PFSK-1 (cell line): ENCODE measurements around the gene PCCB.
A peak's percentile ranks its signal among the peaks of the same experiment; 100 is the strongest.

Source experiments
- POLR2AphosphoS5 ChIP-seq: IDR thresholded peaks from 2 replicates; pipeline ENCODE4 v1.6.1; 2012; ENCODE audit warnings: low read depth, mild to moderate bottlenecking, control low read depth, low read length, moderate library complexity
- REST ChIP-seq, 2 experiments: IDR thresholded peaks; 2 replicates each; pipeline versions ENCODE4 v1.6.1 to v1.8.0; 2011 to 2012; ENCODE audit warnings: low read depth in 2 of 2, low read length in 2 of 2, control low read depth in 1 of 2, inconsistent platforms in 1 of 2, mild to moderate bottlenecking in 1 of 2, moderate library complexity in 1 of 2; ENCODE audit not compliant: insufficient read depth in 1 of 2

GRCh38 chr3:136250059-136250902 is at the start of gene PCCB:
- TF ChIP-seq POLR2AphosphoS5 (peak; percentile 88), REST (IDR thresholded peaks at IDR 0.05; ENCODE audit: insufficient read depth in 1 of 2, low read depth in 2 of 2, low read length in 2 of 2) (no peak)
